HG03025 (cell line): ENCODE results near the gene ARMC10.
"Not testable (repeated sequence)": the region's sequence is repeated elsewhere in the genome, so short reads cannot be mapped to it uniquely, and the experiment has no call there.

ENCODE experiments used
- ATAC-seq: cut with Tn5 transposase; IDR thresholded peaks from one replicate; pipeline ENCODE4 v1.9.1; 2021; ENCODE audit warnings: mild to moderate bottlenecking, moderate library complexity; ENCODE audit not compliant: unreplicated experiment, low FRiP score

Gene ARMC10

GRCh38 chr7:103121641-103122040 lies 46.7 kb downstream of the ARMC10 start:
- ATAC-seq, result no peak

- ATAC-seq, result no peak
These were observed 48.6 kb downstream of the ARMC10 start for GRCh38 chr7:103123529-103123928.

GRCh38 chr7:103124429-103124979 lies 49.6 kb downstream of the ARMC10 start:
- no peak for ATAC-seq

GRCh38 chr7:103127006-103127405 lies 52.1 kb downstream of the ARMC10 start:
- no peak for ATAC-seq

GRCh38 chr7:103129702-103130549 lies 55.0 kb downstream of the ARMC10 start:
- ATAC-seq, result no peak

- no peak for ATAC-seq
These were observed 56.1 kb downstream of the ARMC10 start for GRCh38 chr7:103130901-103131624.

- no peak for ATAC-seq
These were observed 58.2 kb downstream of the ARMC10 start for GRCh38 chr7:103132995-103133688.

GRCh38 chr7:103134836-103135554 lies 60.1 kb downstream of the ARMC10 start:
- no peak for ATAC-seq

- ATAC-seq, result no peak
These were observed 65.1 kb downstream of the ARMC10 start for GRCh38 chr7:103140061-103140460.

GRCh38 chr7:103140685-103141084 lies 65.7 kb downstream of the ARMC10 start:
- ATAC-seq, result no peak

- ATAC-seq, result no peak
These were observed 66.9 kb downstream of the ARMC10 start for GRCh38 chr7:103141753-103142404.

GRCh38 chr7:103142494-103142893 lies 67.6 kb downstream of the ARMC10 start:
- no peak for ATAC-seq

- no peak for ATAC-seq
These were observed 68.9 kb downstream of the ARMC10 start for GRCh38 chr7:103143868-103144267.

GRCh38 chr7:103144754-103145153 lies 69.8 kb downstream of the ARMC10 start:
- ATAC-seq, result not testable (repeated sequence)

GRCh38 chr7:103148131-103148993 lies 73.4 kb downstream of the ARMC10 start:
- ATAC-seq, result no peak
